B cell (primary cell): ENCODE measurements around the gene SLAMF9.

Experiments
- EZH2 ChIP-seq: IDR thresholded peaks from 2 replicates; pipeline ENCODE4 v1.6.1; 2012; ENCODE audit warnings: borderline replicate concordance, low read depth, mild to moderate bottlenecking, moderate library complexity, low read length; ENCODE audit not compliant: insufficient read depth, poor library complexity, severe bottlenecking
- TF ChIP-seq, protein P1 (sequence below): fragments of 200-600 bp; IDR thresholded peaks from one replicate; pipeline ENCODE4 v1.8.0; 2022; ENCODE audit warnings: antibody characterized with exemption, mild to moderate bottlenecking

DNA sequence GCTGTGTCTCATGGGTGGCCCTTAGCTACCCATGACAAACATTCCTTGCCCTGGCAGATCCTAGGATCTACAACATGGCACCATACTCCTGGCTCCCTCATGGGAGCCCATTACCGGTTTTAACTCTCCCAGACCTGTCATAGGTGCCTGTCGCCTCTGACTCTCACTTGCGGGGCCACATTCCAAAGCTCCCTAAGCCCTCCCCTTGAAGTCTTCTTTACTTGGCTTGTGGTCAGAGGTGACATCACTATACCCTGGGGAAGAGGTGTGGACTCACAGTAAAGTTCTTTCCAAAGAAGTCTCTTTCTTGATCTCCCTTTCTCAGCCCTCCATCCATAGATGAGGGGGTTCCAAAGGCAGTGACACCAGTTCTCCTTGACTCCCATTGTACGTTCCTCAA lies 5.4 kb upstream of the SLAMF9 start:
- TF ChIP-seq, protein P1, sequence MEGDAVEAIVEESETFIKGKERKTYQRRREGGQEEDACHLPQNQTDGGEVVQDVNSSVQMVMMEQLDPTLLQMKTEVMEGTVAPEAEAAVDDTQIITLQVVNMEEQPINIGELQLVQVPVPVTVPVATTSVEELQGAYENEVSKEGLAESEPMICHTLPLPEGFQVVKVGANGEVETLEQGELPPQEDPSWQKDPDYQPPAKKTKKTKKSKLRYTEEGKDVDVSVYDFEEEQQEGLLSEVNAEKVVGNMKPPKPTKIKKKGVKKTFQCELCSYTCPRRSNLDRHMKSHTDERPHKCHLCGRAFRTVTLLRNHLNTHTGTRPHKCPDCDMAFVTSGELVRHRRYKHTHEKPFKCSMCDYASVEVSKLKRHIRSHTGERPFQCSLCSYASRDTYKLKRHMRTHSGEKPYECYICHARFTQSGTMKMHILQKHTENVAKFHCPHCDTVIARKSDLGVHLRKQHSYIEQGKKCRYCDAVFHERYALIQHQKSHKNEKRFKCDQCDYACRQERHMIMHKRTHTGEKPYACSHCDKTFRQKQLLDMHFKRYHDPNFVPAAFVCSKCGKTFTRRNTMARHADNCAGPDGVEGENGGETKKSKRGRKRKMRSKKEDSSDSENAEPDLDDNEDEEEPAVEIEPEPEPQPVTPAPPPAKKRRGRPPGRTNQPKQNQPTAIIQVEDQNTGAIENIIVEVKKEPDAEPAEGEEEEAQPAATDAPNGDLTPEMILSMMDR: no peak
- no peak for TF ChIP-seq EZH2
